Stimulated activated naive CD8-positive, alpha-beta T cell treated with anti-CD3 and anti-CD28 coated beads, Interleukin-15, Interleukin-2, amounts not matched to agents 100 U/mL and 50 U/mL, for 24 hours (primary cell): Measurements from ENCODE around the gene TRPV4.

Experiments
- ATAC-seq: fragments of 150-1000 bp; cut with Tn5 transposase; one replicate; pipeline ENCODE4 v1.10.0; 2021
- DNase-seq: peaks from one replicate; pipeline ENCODE4 v3.0.0; 2021

TRPV4 gene

DNA sequence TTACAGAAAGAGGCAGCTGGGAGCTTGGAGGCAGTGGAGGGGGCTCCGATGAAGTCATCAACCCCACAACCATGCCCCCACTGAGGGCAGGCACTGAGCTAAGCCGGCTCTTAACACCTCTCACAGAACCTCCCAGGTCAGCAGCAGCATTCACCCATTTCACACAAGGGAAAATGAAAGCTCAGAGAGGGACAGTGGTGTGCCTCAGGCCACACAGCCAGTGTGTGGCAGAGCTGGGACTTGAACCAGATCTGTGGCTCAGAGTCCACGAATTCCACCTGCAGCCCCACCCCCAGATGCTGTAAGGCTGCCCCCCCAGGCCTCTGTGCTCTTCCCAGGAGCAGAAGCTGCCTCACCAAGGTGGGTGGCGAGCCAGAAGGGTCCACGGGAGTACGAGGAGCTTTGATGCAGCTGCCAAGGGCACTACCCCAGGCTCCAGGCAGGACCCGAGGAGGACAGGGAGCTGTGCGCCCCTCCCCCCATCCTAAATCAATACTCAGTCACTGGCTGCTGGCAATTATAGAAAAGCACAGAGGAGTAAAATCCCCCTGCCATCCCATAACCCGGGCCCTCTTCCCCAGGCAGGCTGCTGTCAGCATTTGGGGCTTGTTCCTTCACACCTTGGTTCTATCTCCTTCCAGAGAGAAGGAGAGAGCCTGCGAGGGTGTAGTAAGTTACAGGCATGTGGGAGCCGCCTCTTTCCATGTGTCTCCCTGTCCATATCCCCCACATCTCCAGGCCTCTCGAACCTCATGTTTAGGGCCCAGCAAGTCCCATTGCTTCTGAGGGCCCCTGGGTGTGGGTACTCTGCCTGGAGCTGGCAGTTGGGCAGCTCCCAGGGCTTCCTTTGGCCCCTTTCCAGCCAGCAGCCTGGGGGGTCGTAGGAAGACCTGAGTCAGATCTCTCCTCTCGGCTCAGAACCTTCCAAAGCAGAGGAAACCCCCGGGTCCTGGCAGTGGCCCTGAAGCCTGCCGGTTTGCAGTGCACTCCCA, 72.0 kb downstream of the TRPV4 start:
- no peak for ATAC-seq
- DNase-seq: no peak

DNA sequence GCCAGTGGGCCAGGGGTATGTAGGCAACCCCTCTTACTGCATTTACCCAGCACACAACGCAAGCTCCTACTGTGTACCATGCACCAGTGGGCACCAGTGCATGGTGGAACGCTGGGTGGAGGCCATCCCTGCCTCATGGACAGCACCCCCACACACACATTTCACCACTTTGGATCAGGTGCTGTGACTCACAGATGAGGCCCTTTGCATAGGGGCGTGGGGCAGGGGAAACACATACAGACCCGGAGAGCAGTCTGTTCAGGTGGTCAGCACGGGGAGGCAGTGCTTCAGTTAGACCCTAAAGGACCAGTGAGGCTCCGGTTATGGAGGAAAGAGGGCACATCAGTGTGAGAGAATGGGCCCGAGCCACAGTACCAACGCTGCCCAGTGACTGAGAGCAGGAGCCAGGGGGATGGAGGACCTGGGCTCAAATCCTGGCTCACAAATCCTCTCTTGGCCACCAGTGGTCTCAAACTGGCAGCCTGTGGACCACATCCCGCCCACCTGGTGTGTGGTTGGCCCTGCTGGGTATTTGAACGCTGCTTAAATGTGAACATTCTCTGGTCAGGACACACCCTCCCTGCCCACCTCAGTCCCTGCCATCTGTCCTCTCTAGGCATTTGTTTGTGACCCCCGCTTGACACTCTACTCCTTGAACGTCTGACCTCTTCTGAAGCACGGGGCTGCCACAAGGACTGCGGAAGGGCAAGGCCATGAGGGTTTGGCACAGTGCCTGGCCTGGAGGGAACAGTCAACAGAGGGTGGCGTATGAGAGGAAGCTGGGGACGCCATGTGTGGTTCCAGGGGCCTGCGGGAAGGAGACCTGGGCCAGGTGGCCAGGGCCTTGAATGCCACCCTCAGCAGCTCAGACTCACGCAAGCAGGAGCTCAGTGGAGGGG, 72.9 kb downstream of the TRPV4 start:
- ATAC-seq: no peak
- no peak for DNase-seq

DNA sequence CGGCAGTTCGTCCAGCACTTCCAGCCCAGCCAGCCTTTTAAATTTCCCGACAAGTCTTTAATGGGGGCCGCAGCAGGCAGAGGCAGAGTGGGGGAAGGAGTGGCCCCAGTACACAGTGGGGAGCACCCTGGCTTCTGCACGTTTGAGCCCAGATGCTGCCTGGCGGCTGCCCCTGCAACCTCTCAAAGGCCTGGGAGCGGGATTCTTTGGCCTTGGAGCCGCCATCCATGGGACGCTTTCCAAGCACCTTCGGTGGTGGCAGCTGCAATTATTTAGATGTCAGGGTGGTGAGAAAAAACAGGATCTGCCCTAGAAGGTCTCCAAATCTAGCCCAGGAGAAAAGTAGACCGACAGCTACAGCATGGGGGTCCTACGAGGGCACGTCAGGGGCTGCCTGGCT, 73.6 kb downstream of the TRPV4 start:
- DNase-seq (no peak), ATAC-seq (no peak)

DNA sequence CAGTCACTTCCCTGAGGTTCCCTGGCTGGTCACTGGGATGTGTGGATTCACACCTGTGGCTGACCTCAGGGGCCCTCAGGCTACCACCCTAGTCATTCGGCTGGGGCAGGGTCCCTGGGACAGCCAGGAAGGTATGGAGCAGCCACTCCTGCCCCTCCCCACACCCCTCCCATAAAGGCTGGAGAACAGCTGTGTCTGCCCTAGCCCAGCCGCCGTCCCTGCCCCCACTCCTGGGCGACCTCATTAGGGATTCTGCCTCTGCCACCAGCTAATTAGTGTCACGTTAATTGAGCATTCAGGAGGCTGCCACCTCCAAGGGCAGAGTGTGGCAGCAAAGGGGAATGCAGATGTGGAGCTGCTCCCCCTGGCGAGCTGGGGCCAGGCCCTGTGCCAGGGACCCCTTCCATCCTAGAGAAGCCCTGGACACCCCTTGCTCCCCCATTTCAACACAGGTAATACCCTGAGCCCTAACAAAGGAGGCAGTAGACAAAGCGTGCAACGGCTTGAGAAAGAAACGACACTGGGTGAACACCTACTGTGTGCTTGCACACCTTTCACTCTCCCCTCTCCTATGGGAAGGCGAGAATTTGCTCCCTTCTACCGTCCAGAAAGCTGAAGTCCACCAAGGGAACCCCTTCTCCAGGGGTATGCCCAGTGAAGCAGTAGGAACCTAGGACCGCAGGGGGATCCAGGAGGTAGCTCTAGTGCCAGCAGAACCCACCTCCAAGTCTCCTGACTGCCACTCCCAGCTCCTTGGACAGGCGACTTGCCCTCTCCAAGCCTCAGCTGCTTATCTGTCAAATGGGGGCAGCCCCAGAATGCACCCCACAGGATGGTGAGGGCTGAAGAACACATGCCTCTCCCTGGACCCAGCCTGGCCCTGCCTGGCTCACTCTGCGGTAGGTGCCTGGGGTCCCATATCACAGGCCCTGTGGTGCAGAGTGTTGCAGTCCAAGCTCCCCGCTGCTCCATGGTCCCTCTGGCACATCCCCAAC, 74.5 kb downstream of the TRPV4 start:
- DNase-seq (no peak), ATAC-seq (no peak)

DNA sequence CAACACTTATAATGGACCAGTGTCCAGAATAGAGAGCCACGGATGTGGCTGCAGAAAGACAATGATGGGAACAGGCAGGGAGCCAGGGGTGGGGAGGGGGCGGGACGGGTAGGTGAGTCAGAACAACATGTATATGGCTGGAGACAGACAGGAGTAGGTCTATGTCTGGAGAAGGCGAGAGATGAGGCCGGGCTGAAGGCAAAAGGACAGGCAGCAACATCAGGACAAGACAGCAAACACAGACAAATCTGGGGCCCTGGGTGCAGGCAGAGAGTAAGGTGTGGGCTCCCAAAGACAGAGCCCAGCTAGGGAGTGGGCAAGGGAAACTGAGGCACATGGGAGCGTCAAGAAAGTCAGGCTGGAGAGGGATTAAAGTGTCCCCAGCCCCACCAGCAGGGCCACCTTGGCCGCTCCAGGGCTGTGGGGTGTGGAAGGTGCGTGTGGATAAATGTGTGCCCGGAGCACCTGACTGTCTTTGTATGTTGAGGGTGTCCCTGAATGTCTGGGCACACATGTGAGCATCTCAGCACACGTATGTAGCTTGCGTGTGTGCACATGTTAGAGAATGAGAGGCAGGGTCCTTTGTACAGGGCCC, 75.4 kb downstream of the TRPV4 start:
- ATAC-seq (no peak), DNase-seq (no peak)

DNA sequence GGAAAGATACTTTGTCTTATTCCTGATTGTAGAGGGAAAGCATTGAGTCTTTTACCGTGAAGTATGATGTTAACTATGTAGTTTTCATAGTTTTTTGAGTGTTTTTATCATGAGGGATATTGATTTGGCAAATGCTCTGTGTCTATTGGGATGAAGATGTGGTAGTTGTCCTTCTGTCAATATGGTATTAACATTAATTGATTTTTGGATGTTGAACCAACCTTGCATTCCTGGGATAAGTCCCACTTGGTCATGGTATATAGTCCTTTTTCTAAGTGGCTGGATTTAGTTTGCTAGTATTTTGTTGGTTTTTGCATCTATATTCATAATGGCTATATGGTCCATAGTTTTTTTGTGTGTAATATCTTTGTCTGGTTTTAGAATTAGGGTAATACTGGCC, 76.7 kb downstream of the TRPV4 start:
- DNase-seq (no peak), ATAC-seq (no peak)

DNA sequence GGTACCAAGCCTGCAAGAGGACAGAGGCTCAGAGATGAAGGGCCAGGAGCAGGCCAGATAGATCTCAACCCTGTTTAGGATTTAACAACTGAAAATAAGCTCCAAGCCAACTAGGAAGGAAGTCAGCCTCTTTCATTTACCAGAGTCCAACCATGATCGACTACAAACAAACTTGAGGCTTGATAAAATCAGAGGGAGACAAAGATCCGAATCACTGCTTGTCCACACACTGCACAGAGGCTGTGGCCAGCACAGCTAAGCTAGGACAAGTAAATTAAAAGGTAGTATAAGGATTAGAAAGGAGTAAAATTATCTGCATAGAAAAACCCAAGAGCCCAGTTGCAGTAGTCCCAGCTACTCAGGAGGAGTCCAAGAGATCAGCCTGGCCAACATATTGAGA, 79.2 kb downstream of the TRPV4 start:
- DNase-seq (no peak), ATAC-seq (no peak)

DNA sequence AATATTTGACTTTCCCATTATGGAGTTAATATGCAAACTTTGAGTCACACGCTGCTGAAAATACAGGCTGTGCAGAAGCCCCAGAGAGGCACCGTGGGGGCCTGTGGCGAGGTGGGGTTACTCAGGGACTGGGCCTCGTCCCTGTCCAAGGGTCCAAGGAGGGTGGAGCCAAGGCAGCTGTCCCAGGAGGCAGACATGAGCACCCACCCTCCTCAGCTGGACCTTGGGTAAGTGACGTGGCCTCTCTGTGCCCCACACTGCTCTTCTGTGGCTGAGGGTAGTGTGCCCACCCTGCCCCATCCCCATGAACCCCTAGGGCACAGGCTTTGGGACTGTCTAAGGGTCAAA, 80.2 kb downstream of the TRPV4 start:
- DNase-seq (no peak), ATAC-seq (no peak)

DNA sequence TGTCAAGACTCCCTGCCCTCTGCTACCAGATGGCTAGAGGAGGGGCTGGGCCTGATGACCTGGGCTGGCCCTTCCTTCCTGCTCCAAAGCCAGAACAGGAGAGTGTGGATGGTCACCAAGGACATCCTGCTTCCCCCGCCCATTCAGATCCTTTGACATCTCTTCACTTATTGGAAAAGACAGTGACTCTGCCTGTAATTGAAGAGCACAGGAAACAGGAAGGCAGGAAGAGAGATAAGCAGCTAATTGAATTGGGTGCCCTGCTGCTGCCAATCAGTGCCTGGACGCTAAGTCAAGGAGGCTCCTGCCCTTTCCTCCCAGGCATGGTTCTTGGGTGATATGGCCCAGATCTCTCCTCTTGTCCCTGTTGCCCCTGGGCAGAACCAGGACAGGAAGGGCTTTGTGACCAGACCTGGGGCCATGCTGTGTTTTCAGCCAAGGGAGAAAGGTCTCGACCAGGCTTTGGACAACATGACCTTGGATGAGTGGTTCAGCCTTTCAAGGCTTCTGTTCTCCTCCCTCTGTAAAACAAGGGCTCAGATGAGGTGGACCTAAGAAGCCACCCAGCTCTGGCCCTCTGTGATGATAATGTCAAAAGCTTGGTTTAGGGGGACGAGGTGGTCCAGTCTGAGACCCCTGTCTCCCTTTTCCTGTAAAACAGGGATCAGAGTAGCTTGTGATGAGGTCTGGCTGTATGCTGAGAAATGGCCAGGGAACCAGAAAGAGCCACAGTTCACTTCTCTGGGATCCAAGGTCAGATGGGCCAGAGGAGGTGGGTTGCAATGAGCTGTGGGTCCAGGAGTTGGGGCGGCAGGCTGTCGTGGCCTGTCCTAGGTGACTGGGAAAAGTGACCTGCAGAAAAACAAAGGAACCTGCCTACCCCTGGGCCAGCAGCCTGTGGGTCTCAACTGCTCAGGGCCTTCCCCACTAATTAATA, 80.8 kb downstream of the TRPV4 start:
- ATAC-seq: no peak
- no peak for DNase-seq

DNA sequence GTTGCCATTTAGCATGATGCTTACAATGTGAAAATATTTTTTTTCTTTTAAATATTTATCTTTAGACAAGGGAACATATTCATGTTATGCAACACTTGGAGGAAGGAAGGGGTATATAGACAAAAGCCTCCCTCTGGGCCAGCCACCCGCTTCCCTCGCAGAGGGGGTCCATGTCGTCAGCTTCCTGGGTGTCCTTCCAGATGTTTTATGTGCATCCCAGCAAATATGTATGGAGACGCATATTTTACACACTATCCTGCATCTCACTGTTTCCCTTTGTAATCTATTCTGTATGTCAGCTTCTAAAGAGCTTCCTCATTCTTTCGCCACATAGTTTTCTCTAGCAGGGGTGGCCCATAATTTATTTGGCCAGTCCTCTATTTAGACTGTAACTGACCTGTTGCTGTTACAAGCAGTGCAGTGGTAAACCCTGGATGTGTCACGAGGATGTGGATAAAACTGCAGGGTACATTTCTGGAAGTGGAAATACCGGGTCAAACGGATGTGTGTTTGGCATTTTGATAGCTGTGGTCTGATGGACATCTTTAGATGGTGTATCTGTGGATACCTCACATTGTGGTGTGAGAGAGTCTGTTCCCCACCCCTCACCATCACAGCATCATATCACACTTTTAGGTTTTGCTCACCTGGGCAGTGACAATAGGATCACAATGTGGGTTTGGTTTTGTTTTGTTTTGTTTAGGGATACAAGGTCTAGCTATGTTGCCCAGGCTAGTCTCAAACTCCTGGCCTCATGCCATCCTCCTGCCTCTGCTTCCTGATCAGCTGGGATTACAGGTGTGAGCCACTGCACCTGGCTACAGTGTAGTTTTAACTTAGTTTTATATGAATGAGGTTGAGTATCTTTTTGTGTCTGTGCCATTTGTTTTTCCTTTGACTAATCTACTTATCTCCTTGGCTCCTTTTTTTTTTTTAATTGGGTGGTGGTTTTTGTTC, 87.9 kb downstream of the TRPV4 start:
- DNase-seq (no peak), ATAC-seq (no peak)

DNA sequence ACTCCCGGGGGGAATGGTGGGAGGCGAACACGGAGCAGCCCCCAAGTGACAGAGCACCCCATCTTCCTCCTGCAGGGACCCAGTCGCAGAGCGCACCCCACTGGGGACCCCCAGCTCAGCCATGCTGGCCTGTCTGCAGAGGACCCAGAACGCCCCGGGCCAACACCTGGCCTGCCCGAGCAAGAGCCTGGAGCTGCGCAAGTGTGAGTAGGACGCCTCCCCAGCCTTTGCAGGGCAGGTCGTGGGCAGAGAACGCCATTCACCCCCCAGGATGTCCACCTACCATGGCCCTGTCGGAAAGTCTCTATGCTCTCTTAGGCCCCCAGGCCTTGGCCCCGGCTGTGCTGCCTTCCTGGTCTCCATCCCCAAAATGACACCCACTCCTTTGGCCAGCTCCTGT, 89.2 kb downstream of the TRPV4 start:
- DNase-seq: no peak
- ATAC-seq: no peak

DNA sequence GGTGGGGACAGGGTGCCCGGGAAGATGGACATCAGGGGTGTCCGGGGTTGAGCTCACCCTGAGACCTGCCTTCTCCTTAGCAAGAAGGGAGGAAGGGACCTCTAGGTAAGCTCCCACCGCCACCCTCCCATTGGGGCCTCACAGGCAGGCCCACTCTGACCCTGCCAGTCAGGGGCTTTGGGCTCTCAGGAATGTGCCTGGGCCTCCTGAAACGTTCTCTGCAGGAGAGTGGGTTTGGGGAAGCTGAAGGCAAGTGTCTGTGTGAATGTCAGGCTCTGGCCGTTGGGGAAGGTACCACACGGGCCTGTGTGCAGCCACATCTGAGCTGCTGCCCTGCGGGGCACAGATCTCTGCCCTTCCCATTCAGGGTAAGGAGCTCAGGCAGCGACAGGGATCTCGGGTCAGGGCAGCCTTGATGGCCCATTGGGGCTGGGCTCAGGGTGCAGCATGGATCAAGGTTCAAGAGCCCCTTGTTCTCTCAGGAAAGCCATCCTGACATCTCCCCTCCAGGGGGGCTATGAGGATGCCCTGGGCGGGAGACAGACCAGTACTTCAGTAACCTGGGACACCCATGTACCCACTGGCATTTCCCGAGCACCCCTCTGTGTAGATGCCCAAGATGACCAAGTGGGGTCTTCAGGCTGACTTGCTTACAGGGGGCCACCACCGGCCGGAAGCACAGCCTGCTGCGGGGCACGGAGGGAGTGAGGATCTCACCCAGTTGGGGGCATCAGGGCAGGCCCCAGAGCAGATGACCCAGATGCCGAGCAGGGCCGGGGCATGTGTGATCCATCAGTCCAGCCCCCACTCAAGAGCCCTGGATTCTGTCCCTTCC, 89.9 kb downstream of the TRPV4 start:
- no peak for ATAC-seq
- DNase-seq: peak; percentile 1

DNA sequence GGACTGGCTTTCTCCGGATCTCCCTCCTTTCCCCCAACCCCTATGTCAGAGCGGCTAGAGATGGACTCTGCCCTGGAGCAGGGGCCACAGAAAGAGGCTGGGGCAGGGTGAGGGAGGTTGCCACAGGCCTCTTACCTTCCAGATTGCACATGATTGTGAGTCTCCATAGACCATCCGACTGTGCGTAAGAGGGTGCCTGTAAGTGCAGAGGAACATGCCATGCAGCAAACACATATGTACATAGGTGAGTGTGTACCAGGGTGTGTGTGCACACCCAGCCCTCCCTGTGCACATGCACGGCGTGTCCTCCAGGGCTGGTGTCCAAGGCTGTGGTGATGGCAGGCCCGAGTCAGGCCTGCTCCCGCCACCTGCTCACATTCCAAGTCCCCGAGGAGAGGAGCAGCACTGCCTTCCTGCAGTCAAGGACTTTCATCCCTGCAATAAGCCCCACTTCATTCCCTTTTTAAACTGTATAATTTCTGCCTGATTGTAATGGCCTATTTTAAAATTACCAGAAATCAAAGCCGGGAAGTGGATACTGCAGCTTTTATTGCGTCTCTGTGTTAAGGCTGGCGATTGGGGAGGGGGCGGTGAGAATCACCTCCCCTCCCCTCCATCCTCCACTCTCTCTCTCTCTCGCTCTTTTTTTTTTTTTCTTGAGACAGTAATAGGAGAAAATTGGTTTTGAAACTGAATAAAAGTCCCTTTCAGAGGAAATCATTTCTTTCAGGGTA, 91.1 kb downstream of the TRPV4 start:
- ATAC-seq (no peak), DNase-seq (peak; percentile 1)

DNA sequence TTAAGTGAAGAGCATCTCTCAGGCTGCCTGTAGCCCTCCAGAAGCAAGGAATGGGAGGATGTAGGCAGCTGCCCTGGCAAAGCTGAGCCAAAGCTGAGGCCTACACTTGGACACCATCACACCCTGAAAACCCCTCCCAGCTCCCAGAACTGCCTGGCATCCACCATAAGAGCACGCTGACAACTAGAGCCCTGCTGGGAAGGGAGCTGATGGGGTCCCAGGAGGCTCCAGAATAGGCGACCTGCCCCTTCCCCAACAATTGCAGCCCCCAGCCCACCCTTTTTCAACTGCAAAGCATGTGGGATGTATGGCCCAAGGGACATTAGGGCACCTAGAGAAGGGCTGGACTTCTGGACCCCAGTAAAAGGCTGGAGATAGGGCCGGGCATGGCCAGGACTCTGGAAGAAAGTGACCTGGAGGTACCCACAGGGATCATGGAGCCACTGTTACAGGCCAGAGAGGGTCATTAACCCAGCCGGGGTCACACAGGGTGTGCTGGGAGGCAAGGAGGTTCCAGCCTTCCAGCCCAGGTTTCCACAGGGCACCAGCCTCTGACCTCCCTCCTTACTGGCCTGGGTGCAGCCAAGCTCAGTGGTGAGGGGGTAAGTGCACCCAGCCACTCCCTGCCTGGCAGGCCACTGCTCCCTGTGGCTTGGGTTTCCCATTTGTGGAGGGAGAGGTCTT, 91.8 kb downstream of the TRPV4 start:
- ATAC-seq (no peak), DNase-seq (peak; percentile 0)

DNA sequence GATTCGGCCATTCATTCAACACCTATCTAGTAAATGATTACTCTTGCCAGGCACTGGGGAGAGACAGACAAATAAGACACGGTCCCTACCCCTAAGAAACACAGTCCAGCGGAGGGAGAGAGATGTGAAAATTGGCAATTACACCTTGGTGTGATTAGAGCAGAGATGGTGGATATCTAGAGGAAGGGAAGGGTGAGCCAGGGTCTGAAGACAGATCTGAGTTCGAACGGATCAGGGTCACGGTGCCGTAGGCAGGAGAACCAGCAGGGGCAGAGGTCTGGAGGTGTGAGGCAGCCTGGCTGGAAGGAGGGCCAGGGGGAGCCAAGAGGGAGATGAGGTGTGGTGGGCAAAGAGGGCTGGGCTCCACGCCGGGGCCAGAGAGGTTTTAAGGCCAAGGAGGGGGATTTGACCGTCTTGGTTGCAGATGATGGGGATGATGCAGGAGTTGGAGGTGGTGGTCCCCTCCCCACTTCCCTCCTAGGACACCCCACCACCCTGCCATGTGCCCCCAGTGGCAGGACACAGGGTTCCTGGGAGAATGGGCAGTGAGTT, 92.4 kb downstream of the TRPV4 start:
- DNase-seq (peak; percentile 1), ATAC-seq (no peak)
